Endometrial microvascular endothelial cells (primary cell): Measurements from ENCODE around the gene ZNF639. TPM values are rescaled to one million over a fixed set of nuclear protein-coding genes. Genes with fewer than 3 reads are reported as not detected.
"Not testable (repeated sequence)": the region's sequence is repeated elsewhere in the genome, so short reads cannot be mapped to it uniquely, and the experiment has no call there.

Experiments used
- in situ Hi-C: cut with HindIII; loops from 2 replicates; pipeline ENCODE4 v1.10.0; 2017; ENCODE audit warnings: low sequenced_read_pairs, low pct_unique_long_range_greater_than_20kb; ENCODE audit errors: inconsistent ontology term
- total RNA-seq: library from RNA; depleted of rRNA; stranded (reverse); fragments of >200 nt; gene quantifications from one replicate; pipeline ENCODE4 v1.2.3, GENCODE V29; 2015; ENCODE audit errors: inconsistent ontology term

Gene ZNF639
- 40.7 TPM for total RNA-seq

GRCh38 chr3:179322286-179323196, at the start of gene ZNF639:
TSS of gene ZNF639 (plus strand) at chr3:179323031. CDS start at chr3:179328294, 5,263 bp downstream.
- in situ Hi-C loops, result no loop called here

DNA sequence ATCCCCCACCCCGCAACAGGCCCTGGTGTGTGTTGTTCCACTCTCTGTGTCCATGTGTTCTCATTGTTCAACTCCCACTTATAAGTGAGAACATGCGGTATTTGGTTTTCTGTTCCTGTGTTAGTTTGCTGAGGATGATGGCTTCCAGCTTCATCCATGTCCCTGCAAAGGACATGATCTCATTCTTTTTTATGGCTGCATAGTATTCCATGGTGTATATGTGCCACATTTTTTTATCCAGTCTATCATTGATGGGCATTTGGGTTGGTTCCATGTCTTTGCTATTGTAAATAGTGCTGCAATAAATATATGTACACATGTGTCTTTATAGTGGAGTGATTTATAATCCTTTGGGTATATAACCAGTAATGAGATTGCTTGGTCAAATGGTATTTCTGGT, 48.4 kb upstream of the ZNF639 start:
- in situ Hi-C loops, result not testable (repeated sequence)

GRCh38 chr3:179276001-179276400, 46.8 kb upstream of the ZNF639 start:
- in situ Hi-C loops, result no loop called here

DNA sequence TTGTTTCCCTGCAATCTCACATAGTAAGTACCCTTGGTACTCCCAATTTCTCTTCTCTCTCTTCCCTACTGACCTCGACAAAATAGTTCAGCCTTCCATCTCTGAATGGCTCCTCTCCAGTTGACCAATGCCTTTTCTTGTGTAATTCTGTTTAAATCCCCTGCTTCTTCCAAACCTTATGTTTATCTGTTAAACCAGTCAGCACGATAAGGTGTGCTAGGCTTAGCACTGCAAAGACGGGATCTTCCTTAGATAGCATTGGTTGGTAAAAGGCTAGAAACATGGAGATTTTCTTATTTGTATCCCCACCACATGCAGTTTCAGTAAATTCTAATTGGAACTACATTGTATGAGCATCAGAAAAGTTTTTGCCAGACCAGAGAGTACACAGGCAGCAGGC, 46.1 kb upstream of the ZNF639 start:
- in situ Hi-C loops, result no loop called here

- in situ Hi-C loops, result no loop called here
These were observed 44.7 kb upstream of the ZNF639 start for GRCh38 chr3:179278151-179278550.

GRCh38 chr3:179278932-179279693, 43.7 kb upstream of the ZNF639 start:
- in situ Hi-C loops, result no loop called here

GRCh38 chr3:179279837-179280236, 43.0 kb upstream of the ZNF639 start:
- in situ Hi-C loops, result no loop called here

DNA sequence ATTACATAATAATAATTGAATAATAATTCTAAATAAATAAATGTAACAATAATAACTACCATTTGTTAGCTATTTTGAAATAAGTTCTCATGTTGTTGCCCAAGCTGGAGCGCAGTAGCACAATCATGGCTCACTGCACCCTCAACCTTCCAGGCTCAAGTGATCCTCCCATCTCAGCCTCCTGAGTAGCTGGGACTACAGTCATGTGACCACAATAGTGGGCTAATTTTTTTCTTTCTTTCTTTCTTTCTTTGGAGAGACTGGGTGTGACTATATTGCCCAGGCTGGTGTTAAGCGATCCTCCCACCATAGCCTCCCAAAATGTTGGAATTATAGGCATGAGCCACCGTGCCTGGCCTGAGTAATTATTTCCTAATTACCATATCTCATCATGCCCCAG, 41.0 kb upstream of the ZNF639 start:
- in situ Hi-C loops, result no loop called here

GRCh38 chr3:179286331-179286730, 36.5 kb upstream of the ZNF639 start:
- in situ Hi-C loops, result no loop called here

GRCh38 chr3:179288845-179289244, 34.0 kb upstream of the ZNF639 start:
- in situ Hi-C loops, result no loop called here

GRCh38 chr3:179289295-179289694, 33.5 kb upstream of the ZNF639 start:
- in situ Hi-C loops, result no loop called here

- in situ Hi-C loops, result no loop called here
These were observed 30.4 kb upstream of the ZNF639 start for GRCh38 chr3:179292450-179292849.

GRCh38 chr3:179297971-179298725, 24.7 kb upstream of the ZNF639 start:
- in situ Hi-C loops, result no loop called here

- in situ Hi-C loops, result no loop called here
These were observed 23.5 kb upstream of the ZNF639 start for GRCh38 chr3:179299316-179299715.

GRCh38 chr3:179299999-179300613, 22.7 kb upstream of the ZNF639 start:
- in situ Hi-C loops, result no loop called here

DNA sequence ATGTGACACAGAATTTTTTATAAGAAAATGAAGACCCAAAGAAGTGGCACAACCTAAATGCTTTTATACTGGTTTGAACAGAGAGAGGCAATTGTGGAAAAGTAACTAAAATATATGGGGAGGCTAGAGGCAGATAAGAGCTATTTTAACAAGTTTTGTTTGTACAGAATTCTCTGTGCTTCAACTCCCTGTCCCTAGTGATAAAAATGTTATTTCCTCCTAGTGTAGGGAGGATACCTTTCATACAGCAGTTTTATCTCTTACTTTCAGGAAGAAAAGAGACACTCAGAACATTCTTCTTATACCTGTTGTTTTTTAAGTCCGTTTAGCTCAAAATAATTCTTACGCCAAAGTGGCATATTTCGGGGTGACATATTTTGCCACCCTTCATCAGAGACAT, 21.2 kb upstream of the ZNF639 start:
- in situ Hi-C loops, result no loop called here

DNA sequence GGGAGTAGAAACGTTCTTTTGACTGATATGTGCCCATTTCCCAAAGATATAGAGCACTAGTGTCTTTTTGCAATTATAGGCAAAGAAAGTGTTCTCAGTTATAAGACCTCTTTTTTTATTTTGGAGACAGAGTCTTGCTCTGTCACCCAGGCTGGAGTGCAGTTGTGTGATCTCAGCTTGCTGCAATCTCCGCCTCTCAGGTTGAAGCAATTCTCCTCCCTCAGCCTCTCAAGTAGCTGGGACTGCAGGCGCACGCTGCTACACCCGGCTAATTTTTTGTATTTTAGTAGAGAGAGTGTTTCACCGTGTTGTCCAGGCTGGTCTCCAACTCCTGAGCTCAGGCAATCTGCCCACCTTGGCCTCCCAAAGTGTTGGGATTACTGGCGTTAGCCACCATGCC, 20.7 kb upstream of the ZNF639 start:
- in situ Hi-C loops, result no loop called here

DNA sequence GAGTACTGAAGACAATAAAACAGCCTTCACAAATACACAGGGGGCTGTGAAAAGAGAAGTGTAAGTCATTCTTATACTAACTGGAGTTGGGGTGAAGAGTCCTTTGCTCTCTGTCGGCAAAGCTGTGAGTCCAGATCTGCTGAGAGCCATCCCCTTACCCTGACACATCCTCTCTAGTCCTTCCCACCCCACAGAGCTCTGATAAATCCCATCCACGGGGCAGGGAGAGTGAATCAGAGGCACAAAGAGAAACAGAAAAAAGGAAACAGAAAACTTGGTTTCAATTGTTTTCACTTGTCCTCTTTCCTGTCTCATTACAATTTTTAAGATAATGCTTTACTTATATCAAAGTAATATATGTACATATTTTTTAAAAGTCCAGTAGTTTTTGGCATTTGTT, 18.2 kb upstream of the ZNF639 start:
- in situ Hi-C loops, result no loop called here

- in situ Hi-C loops, result not testable (repeated sequence)
These were observed 15.5 kb upstream of the ZNF639 start for GRCh38 chr3:179307362-179307761.
